ENCODE results near the gene LMX1A. TPM values are rescaled to one million over a fixed set of nuclear protein-coding genes. Genes with fewer than 3 reads are reported as not detected.

The LMX1A gene
- total RNA-seq, 1 donor from 2014 or later, result not detected

DNA sequence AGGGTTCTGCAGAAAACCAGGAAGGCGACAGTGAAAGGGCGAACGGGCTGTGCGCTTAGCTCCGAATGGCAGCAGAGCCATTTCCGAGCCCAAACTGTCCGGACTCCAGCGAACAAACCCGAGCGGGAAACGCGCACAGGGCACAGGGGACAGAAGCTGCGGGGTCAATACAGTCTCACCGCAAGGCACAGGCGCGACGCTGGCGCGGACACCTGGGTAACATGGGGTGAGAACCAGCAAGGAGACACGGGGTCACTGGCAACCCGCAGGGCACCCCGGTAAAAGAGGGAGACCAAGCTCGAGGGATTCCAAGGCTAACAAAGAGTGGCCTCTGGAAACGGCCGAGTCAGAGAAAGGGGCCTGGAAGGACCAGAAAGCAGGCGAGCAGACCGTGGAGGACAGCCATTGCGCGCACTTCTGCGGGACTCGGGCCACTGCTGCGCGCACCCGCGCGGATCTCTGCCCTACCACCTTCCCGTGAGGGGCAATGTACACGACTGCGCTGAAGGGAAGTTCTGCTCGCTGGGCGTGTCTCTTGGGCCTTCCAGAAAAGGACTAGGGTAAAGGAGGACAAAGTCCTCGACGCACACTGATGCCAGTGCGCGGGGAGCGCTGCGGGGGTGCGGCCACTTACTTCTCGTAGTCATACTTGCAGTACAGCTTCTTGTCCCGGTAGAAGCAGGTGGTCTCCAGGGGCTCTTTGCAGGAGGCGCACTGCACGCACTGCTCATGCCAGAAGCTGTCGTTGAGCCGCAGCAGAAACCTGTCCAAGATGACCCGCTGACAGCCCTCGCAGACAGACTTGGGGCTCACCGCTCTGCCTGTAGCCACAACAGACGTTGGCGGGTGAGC, 3.8 kb downstream of the LMX1A start:
- FAIRE-seq (no peak), DNase-seq (ENCODE audit: low read depth) (no peak)
- Histone ChIP-seq H3K27me3 (ENCODE audit: control insufficient read depth, insufficient read depth, low read length) (peaks cover 59% of the 10 kb centered on the region), H3K4me3 (ENCODE audit: low read depth, low read length) (no peak overlapping the region), H3K36me3 (ENCODE audit: control insufficient read depth, insufficient read depth, low read length) (no peaks in the 10 kb centered on the region)
- TF ChIP-seq, protein P1, sequence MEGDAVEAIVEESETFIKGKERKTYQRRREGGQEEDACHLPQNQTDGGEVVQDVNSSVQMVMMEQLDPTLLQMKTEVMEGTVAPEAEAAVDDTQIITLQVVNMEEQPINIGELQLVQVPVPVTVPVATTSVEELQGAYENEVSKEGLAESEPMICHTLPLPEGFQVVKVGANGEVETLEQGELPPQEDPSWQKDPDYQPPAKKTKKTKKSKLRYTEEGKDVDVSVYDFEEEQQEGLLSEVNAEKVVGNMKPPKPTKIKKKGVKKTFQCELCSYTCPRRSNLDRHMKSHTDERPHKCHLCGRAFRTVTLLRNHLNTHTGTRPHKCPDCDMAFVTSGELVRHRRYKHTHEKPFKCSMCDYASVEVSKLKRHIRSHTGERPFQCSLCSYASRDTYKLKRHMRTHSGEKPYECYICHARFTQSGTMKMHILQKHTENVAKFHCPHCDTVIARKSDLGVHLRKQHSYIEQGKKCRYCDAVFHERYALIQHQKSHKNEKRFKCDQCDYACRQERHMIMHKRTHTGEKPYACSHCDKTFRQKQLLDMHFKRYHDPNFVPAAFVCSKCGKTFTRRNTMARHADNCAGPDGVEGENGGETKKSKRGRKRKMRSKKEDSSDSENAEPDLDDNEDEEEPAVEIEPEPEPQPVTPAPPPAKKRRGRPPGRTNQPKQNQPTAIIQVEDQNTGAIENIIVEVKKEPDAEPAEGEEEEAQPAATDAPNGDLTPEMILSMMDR (IDR thresholded peaks at IDR 0.05; ENCODE audit: insufficient read depth, low read length, severe bottlenecking), result no peak

DNA sequence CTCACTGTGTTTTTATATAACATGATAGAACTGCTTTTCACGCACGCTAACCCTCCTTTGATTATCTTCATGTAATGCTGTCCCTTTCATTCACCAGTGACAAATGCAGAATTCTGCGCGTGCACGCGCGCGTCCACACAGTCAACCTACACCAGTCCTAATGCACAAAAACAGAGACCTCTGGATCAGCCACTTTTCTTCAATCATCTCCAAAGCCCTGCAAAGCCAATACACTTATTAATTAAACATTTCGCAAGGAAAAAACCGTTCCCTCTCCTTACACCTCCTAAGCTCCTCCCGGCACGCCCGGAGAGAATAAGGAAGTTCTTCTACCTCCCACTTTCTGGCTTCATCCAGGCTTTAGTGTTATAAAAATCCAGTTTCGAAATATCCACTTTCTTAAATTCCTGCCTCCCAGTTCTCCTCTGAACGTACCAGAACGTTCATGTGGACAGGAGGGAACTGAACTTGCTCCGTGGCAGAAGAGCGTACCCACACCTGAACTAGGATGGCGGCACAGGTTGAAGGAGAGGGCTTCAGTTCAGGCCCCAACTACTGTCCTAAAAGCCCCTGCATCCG, 4.6 kb downstream of the LMX1A start:
- Histone ChIP-seq H3K4me3 (ENCODE audit: low read depth, low read length) (no peak overlapping the region), H3K36me3 (ENCODE audit: control insufficient read depth, insufficient read depth, low read length) (no peaks in the 10 kb centered on the region), H3K27me3 (ENCODE audit: control insufficient read depth, insufficient read depth, low read length) (peaks cover 54% of the 10 kb centered on the region)
- no peak for DNase-seq (ENCODE audit: low read depth)
- TF ChIP-seq, protein P1 (IDR thresholded peaks at IDR 0.05; ENCODE audit: insufficient read depth, low read length, severe bottlenecking), result no peak
- FAIRE-seq, result no peak

DNA sequence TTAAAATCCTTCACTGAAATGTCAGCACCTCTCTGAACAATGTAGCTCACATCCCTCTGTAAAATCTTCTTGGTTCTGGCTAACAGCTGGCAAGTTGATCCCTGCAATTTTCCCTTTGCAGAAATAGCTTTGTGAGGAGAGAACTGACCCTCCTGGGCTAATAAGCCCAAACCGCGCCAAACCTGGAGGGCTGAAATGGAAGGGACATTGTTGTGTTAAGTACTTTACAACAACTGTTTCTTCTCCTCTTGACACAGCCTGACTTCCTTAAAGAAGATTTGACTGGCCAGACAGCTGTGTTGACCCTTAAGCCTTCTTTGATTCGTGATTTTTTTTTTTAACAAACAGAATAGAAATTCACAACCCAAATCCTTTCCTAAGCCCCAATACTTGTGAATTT, 5.7 kb downstream of the LMX1A start:
- Histone ChIP-seq H3K36me3 (ENCODE audit: control insufficient read depth, insufficient read depth, low read length) (no peaks in the 10 kb centered on the region), H3K4me3 (ENCODE audit: low read depth, low read length) (no peak overlapping the region), H3K27me3 (ENCODE audit: control insufficient read depth, insufficient read depth, low read length) (peaks cover 51% of the 10 kb centered on the region)
- DNase-seq (ENCODE audit: low read depth) (no peak), FAIRE-seq (no peak)
- TF ChIP-seq, protein P1 (IDR thresholded peaks at IDR 0.05; ENCODE audit: insufficient read depth, low read length, severe bottlenecking), result no peak

DNA sequence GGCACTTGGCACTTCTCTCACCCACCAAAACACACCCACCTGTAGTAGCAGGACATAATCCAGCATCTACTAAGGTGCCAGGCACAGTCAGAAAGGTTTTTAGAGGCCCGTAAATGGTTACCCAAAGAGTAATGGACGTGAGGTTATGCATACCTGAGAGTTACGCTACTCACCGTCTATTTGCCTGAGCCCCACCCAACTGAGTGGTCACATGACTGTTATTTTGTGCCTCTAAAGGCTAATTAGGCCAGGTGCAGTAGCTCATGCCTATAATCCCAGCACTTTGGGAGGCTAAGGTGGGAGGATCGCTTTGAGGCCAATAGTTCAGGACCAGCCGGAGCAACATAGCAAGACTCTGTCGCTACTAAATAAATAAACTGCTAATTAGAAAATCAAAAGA, 11.0 kb downstream of the LMX1A start:
- H3K27me3 ChIP-seq (ENCODE audit: control insufficient read depth, insufficient read depth, low read length), result peaks cover 16% of the 10 kb centered on the region
- FAIRE-seq, result no peak
- TF ChIP-seq, protein P1 (IDR thresholded peaks at IDR 0.05; ENCODE audit: insufficient read depth, low read length, severe bottlenecking), result no peak
- no peaks in the 10 kb centered on the region for H3K36me3 ChIP-seq (ENCODE audit: control insufficient read depth, insufficient read depth, low read length)
- no peak for DNase-seq (ENCODE audit: low read depth)
- H3K4me3 ChIP-seq (ENCODE audit: low read depth, low read length), result no peak overlapping the region

DNA sequence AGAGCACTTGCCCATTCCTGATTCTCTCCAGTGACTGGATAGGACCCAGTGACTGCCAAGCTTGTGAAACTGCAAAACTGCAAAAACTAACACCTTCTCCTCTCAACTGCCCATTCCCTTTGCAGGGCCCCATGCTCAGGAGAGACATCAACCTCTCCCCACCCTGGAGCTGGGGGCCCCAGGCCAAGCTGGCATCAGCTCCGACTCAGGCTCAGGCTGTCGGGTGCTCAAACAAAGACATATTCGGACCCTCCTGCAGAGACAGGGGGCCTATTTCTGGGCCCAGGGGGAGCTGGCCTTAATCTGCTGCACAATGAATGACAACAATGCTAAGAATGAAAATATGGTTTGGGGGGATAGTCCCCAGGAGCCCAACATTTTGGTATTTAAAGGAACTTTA, 11.8 kb downstream of the LMX1A start:
- DNase-seq (ENCODE audit: low read depth), result no peak
- no peak for FAIRE-seq
- TF ChIP-seq, protein P1 (IDR thresholded peaks at IDR 0.05; ENCODE audit: insufficient read depth, low read length, severe bottlenecking), result no peak
- Histone ChIP-seq H3K27me3 (ENCODE audit: control insufficient read depth, insufficient read depth, low read length) (peaks cover 15% of the 10 kb centered on the region), H3K4me3 (ENCODE audit: low read depth, low read length) (no peak overlapping the region), H3K36me3 (ENCODE audit: control insufficient read depth, insufficient read depth, low read length) (no peaks in the 10 kb centered on the region)

Data from bronchial epithelial cell (primary cell).